Lung (tissue), 12 donors: Measurements from ENCODE around the gene RSPH6A. TPM values are rescaled to one million over a fixed set of nuclear protein-coding genes. Genes with fewer than 3 reads are reported as not detected.

Experiments used
- ATAC-seq: fragments of 200-7000 bp; cut with Tn5 transposase; one replicate; pipeline ENCODE4 v1.9.1; 2020; ENCODE audit warnings: moderate number of reproducible peaks; ENCODE audit not compliant: insufficient read depth, low FRiP score
- DNase-seq, 3 donors: peaks; one replicate each; pipeline ENCODE4 v3.0.0-alpha.2; 2013 to 2017
- H3K27ac ChIP-seq, 2 donors: one replicate each; pipeline ENCODE4 v1.5.1; 2013; ENCODE audit warnings: mild to moderate bottlenecking in 2 of 2, moderate library complexity in 2 of 2, control low read depth in 1 of 2, inconsistent platforms in 1 of 2, low read depth in 1 of 2, low read length in 1 of 2
- H3K27me3 ChIP-seq, 3 donors: one replicate each; pipeline ENCODE4 v1.5.1; 2013; ENCODE audit warnings: low read length in 2 of 3; ENCODE audit not compliant: control insufficient read depth in 3 of 3, insufficient read depth in 3 of 3
- H3K36me3 ChIP-seq, 4 donors: one replicate each; pipeline ENCODE4 v1.5.1; 2013; ENCODE audit warnings: low read length in 4 of 4, mild to moderate bottlenecking in 1 of 4, moderate library complexity in 1 of 4; ENCODE audit not compliant: control insufficient read depth in 4 of 4, insufficient read depth in 4 of 4
- H3K4me1 ChIP-seq, 5 donors: one replicate each; pipeline ENCODE4 v1.5.1; 2013; ENCODE audit warnings: low read length in 5 of 5, mild to moderate bottlenecking in 2 of 5, moderate library complexity in 1 of 5; ENCODE audit not compliant: control insufficient read depth in 5 of 5, insufficient read depth in 5 of 5
- H3K4me3 ChIP-seq: one replicate; pipeline ENCODE4 v1.5.1; 2013; ENCODE audit warnings: mild to moderate bottlenecking, control low read depth, moderate library complexity
- H3K9ac ChIP-seq, 2 donors: one replicate each; pipeline ENCODE4 v1.5.1; 2013; ENCODE audit warnings: low read length in 2 of 2, control low read depth in 1 of 2; ENCODE audit not compliant: insufficient read depth in 1 of 2
- H3K9me3 ChIP-seq, 4 donors: one replicate each; pipeline ENCODE4 v1.5.1; 2013; ENCODE audit warnings: low read length in 3 of 4, mild to moderate bottlenecking in 1 of 4, moderate library complexity in 1 of 4; ENCODE audit not compliant: control insufficient read depth in 4 of 4, insufficient read depth in 3 of 4
- WGBS, 2 donors: extraction: QIAGEN DNeasy Blood & Tissue Kit; methylation state at CpG; one replicate each; pipeline ENCODE4 v1.1.7; 2013; 5-methylcytosine and 5-hydroxymethylcytosine counted together
- polyA plus RNA-seq, 2 donors: library from polyadenylated mRNA; stranded (reverse); fragments of 200-250 nt; gene quantifications; one replicate each; pipeline ENCODE4 v1.2.1, GENCODE V29; 2013
- total RNA-seq, 2 donors: library from RNA; depleted of rRNA in 1 of 2; stranded (reverse); fragments of >200 nt in 1 of 2; gene quantifications; one replicate each; pipeline ENCODE4 v1.2.1, GENCODE V29; 2014 to 2021
- TF ChIP-seq, protein P1 (sequence below): IDR thresholded peaks from 2 replicates; pipeline ENCODE4 v1.5.1; 2012; ENCODE audit warnings: mild to moderate bottlenecking; ENCODE audit errors: control extremely low read depth, extremely low read depth
- donor health status: control.
- donor health status: control.
- donor health status: Bipolar disorder and iron deficiency.
- donor health status: healthy.
- donor health status: DM: yes; HTN: yes; CAD: no.

RSPH6A gene
- total and polyA plus RNA-seq, 4 donors, result 0.06 to 0.34 TPM; not detected in 2

DNA sequence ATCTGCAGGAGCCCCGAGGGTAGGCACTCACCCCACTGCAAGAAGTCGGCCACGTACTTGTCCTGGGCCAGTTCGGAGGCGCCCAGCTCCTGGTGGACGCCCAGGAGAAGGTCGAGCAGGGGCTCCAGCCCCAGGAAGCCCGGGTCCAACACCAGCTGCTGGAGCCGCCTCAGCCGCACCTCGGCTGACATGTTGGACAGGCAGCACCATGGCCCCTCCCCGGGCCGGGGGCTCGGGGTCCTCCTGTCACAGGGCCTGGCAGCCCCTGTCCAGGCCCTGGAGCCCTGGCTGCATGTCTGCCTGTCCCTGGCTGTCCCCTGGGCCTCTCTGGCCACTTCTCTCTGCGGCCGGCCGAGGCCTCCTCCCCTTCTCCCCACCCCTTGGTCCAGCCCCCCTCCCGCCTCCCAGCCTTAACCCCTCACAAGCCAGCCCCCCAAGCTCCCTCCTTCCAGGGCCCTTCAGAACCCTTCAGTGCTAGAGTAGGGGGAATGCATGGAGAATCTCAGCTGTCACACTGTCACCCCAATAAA, 32.9 kb downstream of the RSPH6A start, which contains the start of gene DMPK:
DMPK (minus strand) TSS at position 329 of the 530 bp plus-strand sequence; CDS start at position 191, 138 bp downstream.
- 31 to 45% methylated on average over 12 to 18 of the region's 18 CpGs for WGBS, 2 donors
- H3K27me3 ChIP-seq, result no peaks in the 10 kb centered on the region

DNA sequence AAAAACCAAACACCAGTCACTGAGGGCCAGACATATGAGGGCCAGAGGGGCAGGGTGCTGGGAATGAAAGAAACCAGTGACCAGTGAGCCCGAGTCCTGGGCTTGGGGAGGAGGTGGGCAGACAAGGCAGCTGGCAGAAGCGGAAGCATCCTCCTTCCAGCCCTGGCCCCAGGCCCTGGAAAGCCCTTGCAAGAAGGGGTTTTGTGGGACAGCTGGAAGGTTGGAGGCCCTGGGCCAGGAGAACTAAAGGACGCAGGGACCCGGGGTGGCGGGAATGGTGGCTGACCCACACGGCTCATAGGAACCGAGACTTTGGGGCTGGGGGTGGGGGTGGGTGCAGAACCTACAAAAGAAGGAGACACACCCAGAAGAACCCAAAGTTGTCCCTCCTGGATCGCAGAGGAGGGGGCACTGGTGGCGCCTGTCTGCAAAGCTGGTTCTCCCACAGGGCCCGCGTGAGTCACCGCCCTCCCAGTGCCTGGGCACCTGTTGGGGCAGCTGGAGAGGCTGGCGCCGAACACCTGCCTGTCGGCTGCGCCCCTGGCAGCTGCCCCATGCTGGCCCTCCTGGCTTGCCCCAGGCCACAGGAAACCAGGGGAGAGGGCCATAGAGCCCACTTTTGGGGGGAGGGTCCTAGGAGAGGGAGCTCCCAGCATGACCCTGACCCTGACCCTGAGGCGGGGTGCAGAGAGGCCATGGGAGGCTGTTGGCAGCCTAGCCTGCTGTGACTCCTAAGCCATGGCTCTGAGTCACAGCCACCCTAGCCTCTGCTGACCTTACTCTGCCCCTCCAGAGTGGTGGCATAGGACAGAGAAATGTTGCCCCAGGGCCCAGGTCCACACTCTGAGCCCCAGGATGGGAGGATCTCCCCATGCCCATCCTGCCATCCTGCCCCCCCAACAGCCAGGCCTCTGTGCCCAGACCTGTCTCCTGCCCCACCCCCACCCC, 33.6 kb downstream of the RSPH6A start:
- no peak overlapping the region for H3K9ac ChIP-seq
- H3K27ac ChIP-seq, result peak overlapping the region; percentile 59 to 96
- no peak for DNase-seq
- H3K27me3 ChIP-seq, result no peaks in the 10 kb centered on the region
- no peak for ATAC-seq
- 51 to 76% methylated on average over 17 of the region's 17 CpGs for WGBS, 2 donors
- peaks cover 0 to 2% (median 0%) of the 10 kb centered on the region in 4 donors for H3K9me3 ChIP-seq
- peak overlapping the region; percentile 36 for H3K4me3 ChIP-seq
- H3K4me1 ChIP-seq, result peaks cover 2 to 18% (median 11%) of the 10 kb centered on the region in 5 donors
- TF ChIP-seq, protein P1, sequence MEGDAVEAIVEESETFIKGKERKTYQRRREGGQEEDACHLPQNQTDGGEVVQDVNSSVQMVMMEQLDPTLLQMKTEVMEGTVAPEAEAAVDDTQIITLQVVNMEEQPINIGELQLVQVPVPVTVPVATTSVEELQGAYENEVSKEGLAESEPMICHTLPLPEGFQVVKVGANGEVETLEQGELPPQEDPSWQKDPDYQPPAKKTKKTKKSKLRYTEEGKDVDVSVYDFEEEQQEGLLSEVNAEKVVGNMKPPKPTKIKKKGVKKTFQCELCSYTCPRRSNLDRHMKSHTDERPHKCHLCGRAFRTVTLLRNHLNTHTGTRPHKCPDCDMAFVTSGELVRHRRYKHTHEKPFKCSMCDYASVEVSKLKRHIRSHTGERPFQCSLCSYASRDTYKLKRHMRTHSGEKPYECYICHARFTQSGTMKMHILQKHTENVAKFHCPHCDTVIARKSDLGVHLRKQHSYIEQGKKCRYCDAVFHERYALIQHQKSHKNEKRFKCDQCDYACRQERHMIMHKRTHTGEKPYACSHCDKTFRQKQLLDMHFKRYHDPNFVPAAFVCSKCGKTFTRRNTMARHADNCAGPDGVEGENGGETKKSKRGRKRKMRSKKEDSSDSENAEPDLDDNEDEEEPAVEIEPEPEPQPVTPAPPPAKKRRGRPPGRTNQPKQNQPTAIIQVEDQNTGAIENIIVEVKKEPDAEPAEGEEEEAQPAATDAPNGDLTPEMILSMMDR, result no peak
- H3K36me3 ChIP-seq, result peaks cover 0 to 24% (median 14%) of the 10 kb centered on the region in 4 donors

More for the DNA sequence above, 32.9 kb downstream of the RSPH6A start, which contains the start of gene DMPK:
- peak in 2 of 3 donors; percentile 53 to 55 for DNase-seq
- Histone ChIP-seq H3K27ac (peak within 1 kb of the TSS; percentile 80 to 96), H3K4me1 (peaks cover 2 to 18% (median 11%) of the 10 kb centered on the region in 5 donors), H3K4me3 (peak within 1 kb of the TSS; percentile 36), H3K9ac (no peak within 1 kb of the TSS), H3K9me3 (peaks cover 0 to 2% (median 0%) of the 10 kb centered on the region in 4 donors), H3K36me3 (peaks cover 0 to 24% (median 9%) of the 10 kb centered on the region in 4 donors)
- TF ChIP-seq, protein P1, result no peak
- no peak for ATAC-seq

DNA sequence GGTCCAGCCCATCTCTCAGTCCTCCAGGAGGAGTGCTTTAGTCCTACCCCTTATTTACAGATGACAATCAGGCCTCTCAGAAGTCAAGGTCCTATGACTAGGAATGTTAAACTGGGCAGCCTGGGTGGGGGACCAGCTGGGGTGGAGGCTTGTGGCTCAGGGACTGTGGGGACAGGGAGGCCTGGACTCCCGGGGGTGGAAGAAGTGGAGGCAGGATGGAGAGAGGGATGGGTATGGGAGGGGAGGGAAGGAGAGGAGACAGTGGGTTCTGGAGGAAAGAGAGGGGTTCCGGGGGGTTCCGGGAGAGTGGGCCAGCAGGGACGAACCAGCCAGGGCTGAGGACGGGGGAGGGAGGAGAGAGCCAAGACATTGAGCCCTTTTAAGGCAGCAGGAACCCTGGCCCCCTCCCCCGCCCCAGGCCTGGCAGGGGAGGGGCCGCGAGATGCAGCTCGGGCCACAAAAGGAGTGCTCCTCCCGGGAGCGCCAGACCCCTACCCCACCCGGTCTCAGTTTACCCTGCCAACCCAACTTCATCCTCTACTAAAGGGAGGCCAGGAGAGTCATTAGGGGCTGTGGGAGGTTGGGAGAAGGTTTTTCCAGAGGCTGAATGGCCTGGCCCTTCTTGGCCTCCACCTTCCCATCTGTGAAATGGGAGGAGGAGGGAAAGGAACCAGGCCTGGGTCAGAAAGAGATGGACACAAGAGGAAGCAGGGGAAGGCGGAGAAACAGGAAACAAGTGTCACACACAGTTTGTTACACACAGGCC, 34.5 kb downstream of the RSPH6A start:
- ATAC-seq, result no peak
- WGBS, 2 donors, result 32 to 33% methylated on average over 13 of the region's 13 CpGs
- peaks cover 2 to 18% (median 11%) of the 10 kb centered on the region in 5 donors for H3K4me1 ChIP-seq

More for the DNA sequence above, 34.5 kb downstream of the RSPH6A start:
- peak overlapping the region; percentile 29 for H3K4me3 ChIP-seq
- TF ChIP-seq, protein P1, result no peak
- peak overlapping the region; percentile 32 to 96 for H3K27ac ChIP-seq
- no peak for DNase-seq
- H3K9me3 ChIP-seq, result no peaks in the 10 kb centered on the region
- peaks cover 0 to 15% (median 13%) of the 10 kb centered on the region in 4 donors for H3K36me3 ChIP-seq
- H3K9ac ChIP-seq, result no peak overlapping the region
- no peaks in the 10 kb centered on the region for H3K27me3 ChIP-seq
